Brain microvascular endothelial cell (primary cell): ENCODE data around the gene WDFY1.

ENCODE experiments used
- DNase-seq: peaks from one replicate; pipeline ENCODE4 v3.0.0-alpha.2; 2020
- H3K27ac ChIP-seq: fragments of 250-450 bp; sonication (Bioruptor Pico); 2 replicates; pipeline ENCODE4 v1.5.1; 2020; ENCODE audit warnings: mild to moderate bottlenecking, moderate library complexity
- H3K27me3 ChIP-seq: fragments of 250-450 bp; sonication (Bioruptor Pico); replicated peaks from 2 replicates; pipeline ENCODE4 v1.5.1; 2020; ENCODE audit warnings: mild to moderate bottlenecking
- H3K36me3 ChIP-seq: fragments of 250-450 bp; sonication (Bioruptor Pico); replicated peaks from 2 replicates; pipeline ENCODE4 v1.5.1; 2020; ENCODE audit warnings: mild to moderate bottlenecking
- H3K4me3 ChIP-seq: 2 replicates; pipeline ENCODE4 v1.5.1; 2011; ENCODE audit warnings: low read depth, mild to moderate bottlenecking, control low read depth, low read length, moderate library complexity
- in situ Hi-C: cut with HindIII; loops from 2 replicates; pipeline ENCODE4 v1.10.0; 2017; ENCODE audit warnings: low sequenced_read_pairs, low pct_ligation_motif_present
- TF ChIP-seq, protein P1 (sequence below): IDR thresholded peaks from 2 replicates; pipeline ENCODE4 v1.5.1; 2011; ENCODE audit warnings: low read depth, mild to moderate bottlenecking, moderate library complexity, low read length, control low read depth, inconsistent platforms; ENCODE audit errors: missing control alignments

WDFY1 gene

DNA sequence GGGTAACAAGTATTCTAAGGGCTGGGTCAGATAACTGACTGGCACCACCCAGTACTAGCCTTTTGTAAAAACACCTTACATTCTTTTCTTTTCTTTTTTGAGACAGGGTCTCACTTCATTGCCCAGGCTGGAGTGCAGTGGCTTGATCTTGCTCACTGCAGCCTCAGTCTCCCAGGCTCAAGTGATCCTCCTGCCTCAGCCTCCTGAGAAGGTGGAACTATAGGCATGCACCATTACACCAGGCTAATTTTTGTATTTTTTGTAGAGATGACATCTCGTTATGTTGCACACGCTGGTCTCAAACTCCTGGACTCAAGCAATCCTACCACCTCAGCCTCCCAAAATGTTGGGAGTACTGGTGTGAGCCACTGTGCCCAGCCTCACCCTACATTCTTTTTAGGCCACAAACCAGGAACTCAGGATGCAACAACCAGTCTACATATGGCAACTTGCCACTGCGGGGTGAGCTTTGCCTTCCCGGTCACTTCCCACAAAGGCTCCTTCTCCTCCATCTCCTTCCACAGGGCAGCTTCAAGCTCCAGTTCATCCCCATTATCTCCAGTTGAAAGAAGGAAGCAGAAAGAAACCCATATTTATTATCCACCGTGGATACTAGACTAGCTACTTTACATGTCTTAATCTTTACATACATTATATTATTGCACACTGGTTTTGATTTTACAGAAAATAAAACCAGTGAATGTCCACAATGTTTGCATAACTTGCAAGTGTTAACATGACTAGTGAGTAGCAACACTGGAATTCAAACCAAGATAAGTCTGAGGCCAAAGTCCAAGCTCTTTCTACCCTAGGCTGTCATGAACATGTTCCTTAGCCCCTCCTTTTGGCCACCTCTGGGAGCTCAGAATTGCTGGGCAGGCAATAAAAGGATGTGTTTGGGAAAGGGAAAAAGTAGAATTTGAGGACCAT is 84.1 kb downstream of the WDFY1 start:
- Histone ChIP-seq H3K36me3 (no peaks in the 10 kb centered on the region), H3K27me3 (no peaks in the 10 kb centered on the region), H3K4me3 (no peak overlapping the region), H3K27ac (no peak overlapping the region)
- in situ Hi-C loops: no loop called here
- DNase-seq: peak; percentile 74
- TF ChIP-seq, protein P1, sequence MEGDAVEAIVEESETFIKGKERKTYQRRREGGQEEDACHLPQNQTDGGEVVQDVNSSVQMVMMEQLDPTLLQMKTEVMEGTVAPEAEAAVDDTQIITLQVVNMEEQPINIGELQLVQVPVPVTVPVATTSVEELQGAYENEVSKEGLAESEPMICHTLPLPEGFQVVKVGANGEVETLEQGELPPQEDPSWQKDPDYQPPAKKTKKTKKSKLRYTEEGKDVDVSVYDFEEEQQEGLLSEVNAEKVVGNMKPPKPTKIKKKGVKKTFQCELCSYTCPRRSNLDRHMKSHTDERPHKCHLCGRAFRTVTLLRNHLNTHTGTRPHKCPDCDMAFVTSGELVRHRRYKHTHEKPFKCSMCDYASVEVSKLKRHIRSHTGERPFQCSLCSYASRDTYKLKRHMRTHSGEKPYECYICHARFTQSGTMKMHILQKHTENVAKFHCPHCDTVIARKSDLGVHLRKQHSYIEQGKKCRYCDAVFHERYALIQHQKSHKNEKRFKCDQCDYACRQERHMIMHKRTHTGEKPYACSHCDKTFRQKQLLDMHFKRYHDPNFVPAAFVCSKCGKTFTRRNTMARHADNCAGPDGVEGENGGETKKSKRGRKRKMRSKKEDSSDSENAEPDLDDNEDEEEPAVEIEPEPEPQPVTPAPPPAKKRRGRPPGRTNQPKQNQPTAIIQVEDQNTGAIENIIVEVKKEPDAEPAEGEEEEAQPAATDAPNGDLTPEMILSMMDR: peak; percentile 22

DNA sequence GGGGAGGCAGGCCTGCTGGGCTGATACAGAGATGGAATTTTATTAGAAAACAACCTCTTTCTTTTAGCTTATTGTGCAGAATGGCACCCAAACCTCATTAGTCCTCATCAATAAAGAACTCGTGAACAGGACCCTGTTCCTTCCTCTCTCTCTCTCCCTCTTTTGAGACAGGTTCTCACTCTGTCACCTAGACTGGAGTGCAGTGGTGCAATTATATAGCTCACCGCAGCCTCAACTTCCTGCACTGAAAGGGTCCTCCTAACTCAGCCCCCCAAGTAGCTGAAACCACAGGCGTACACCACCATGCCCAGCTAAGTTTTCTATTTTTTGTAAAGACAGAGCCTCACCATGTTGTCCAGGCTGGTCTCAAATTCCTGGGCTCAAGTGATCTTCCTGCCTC is 86.1 kb downstream of the WDFY1 start:
- Histone ChIP-seq H3K4me3 (no peak overlapping the region), H3K27me3 (no peaks in the 10 kb centered on the region), H3K36me3 (no peaks in the 10 kb centered on the region), H3K27ac (no peak overlapping the region)
- in situ Hi-C loops: no loop called here
- TF ChIP-seq, protein P1: no peak
- no peak for DNase-seq

DNA sequence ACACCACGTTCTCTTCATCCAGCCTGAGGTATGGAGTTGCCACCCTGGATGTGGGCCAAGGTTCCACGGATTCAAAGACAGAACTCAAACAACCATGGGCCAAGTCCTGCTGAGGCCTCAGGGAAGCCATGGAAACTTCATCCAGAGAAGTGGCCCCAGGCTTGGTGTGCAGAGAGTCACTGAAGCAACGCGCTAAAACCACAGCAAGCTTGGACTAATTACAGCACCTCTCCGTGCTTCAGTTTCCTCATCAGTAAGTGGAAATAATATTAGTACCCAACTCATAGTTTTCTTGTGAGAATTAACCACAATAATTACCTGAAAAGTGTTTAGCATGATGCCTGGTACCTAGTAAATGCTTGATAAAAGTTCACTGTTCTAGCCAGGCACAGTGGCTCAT is 88.6 kb downstream of the WDFY1 start:
- no peaks in the 10 kb centered on the region for H3K36me3 ChIP-seq
- in situ Hi-C loops: no loop called here
- H3K4me3 ChIP-seq: no peak overlapping the region
- H3K27ac ChIP-seq: no peak overlapping the region
- TF ChIP-seq, protein P1: no peak
- no peak for DNase-seq
- no peaks in the 10 kb centered on the region for H3K27me3 ChIP-seq

DNA sequence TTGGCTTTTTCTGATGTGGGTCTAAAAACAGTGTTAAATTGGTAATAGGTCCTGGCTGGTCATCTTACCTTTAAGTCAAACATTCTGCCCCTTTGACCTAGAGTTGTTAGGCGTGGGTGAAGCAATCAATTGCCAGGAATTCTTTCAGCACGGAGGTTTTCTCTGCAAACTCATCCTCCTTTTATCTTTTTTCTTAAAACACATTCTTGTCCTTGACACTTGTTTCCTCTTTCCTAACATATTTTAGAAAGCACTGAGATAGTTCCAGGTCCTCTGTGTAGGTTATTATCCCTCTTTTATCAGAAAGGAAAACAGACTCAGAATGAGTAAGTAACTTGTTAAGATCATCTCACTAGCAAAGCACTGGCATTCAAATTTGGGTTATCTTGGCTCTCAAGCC is 89.1 kb downstream of the WDFY1 start:
- Histone ChIP-seq H3K27ac (no peak overlapping the region), H3K27me3 (no peaks in the 10 kb centered on the region), H3K36me3 (no peaks in the 10 kb centered on the region), H3K4me3 (no peak overlapping the region)
- no peak for DNase-seq
- in situ Hi-C loops: no loop called here
- TF ChIP-seq, protein P1: no peak

DNA sequence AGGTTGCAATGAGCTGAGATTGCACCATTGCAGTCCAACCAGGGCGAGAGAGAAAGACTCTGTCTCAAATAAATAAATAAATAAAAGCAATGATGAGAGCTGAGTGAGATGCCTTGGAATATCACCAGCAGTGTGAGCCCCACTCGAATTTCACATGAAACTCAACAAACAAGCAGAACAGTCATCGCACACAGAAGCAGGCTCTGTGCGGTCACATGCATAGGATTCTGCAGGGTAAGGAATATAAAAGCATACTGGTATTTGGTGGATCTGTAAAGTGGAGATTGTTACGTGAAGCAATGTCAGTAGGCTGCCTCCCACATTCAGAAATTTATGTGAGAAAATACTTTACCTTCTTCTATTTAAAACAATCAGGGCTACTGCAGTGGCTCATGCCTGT is 89.7 kb downstream of the WDFY1 start:
- Histone ChIP-seq H3K27me3 (no peaks in the 10 kb centered on the region), H3K4me3 (no peak overlapping the region), H3K36me3 (no peaks in the 10 kb centered on the region), H3K27ac (no peak overlapping the region)
- peak; percentile 62 for DNase-seq
- TF ChIP-seq, protein P1: no peak
- in situ Hi-C loops: no loop called here
